PC-9 (cell line): ENCODE measurements around the gene MAP6D1.

Experiments used
- EZH2 ChIP-seq: fragments of 200-600 bp; sonication (generic); IDR thresholded peaks from 2 replicates; pipeline ENCODE4 v1.8.0; 2017; ENCODE audit warnings: antibody characterized with exemption, low read depth
- TF ChIP-seq, protein P1 (sequence below): fragments of 200-600 bp; sonication (generic); conservative IDR thresholded peaks from 2 replicates; pipeline ENCODE4 v1.6.1; 2017; ENCODE audit warnings: mixed run types, antibody characterized with exemption, mild to moderate bottlenecking, moderate library complexity

DNA sequence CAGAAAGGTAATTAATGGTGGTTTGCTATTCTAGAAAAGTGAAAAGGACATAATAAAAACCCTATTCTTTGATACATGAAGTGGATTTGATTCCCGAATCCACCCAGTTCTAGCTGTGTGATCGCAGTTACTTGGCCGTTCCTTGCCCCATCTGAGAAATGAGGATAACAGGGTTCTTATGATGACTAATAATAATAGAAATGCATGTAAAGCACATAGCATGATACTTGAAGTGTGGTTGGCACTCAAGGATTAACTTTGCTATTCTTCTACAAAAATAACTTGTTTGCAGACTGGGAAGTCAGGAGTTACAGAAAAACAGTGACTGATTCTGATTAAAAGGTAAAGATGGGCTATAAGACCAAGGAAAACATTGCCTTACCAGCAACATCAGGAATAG is 32.5 kb upstream of the MAP6D1 start:
- TF ChIP-seq, protein P1, sequence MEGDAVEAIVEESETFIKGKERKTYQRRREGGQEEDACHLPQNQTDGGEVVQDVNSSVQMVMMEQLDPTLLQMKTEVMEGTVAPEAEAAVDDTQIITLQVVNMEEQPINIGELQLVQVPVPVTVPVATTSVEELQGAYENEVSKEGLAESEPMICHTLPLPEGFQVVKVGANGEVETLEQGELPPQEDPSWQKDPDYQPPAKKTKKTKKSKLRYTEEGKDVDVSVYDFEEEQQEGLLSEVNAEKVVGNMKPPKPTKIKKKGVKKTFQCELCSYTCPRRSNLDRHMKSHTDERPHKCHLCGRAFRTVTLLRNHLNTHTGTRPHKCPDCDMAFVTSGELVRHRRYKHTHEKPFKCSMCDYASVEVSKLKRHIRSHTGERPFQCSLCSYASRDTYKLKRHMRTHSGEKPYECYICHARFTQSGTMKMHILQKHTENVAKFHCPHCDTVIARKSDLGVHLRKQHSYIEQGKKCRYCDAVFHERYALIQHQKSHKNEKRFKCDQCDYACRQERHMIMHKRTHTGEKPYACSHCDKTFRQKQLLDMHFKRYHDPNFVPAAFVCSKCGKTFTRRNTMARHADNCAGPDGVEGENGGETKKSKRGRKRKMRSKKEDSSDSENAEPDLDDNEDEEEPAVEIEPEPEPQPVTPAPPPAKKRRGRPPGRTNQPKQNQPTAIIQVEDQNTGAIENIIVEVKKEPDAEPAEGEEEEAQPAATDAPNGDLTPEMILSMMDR: no peak
- no peak for TF ChIP-seq EZH2
